HFFc6 (cell line): ENCODE results near the gene GRB10. TPM values are rescaled to one million over a fixed set of nuclear protein-coding genes. Genes with fewer than 3 reads are reported as not detected.

ENCODE experiments used
- DNase-seq: peaks from one replicate; pipeline ENCODE4 v3.0.0-alpha.2; 2018
- H3K27ac Mint-ChIP-seq: 2 replicates; pipeline ENCODE4 v1.8.0; 2020; ENCODE audit warnings: mild to moderate bottlenecking, mixed read lengths
- H3K27me3 Mint-ChIP-seq: 2 replicates; pipeline ENCODE4 v1.8.0; 2021; ENCODE audit warnings: mild to moderate bottlenecking, moderate library complexity, mixed read lengths; ENCODE audit not compliant: insufficient read depth
- H3K36me3 Mint-ChIP-seq: 2 replicates; pipeline ENCODE4 v1.8.0; 2021; ENCODE audit warnings: low read depth, mixed read lengths
- H3K4me1 Mint-ChIP-seq: 2 replicates; pipeline ENCODE4 v1.8.0; 2020; ENCODE audit warnings: low read depth, mixed read lengths
- H3K4me3 Mint-ChIP-seq: 2 replicates; pipeline ENCODE4 v1.8.0; 2020; ENCODE audit warnings: mild to moderate bottlenecking, moderate library complexity, mixed read lengths
- H3K9me3 Mint-ChIP-seq: 2 replicates; pipeline ENCODE4 v1.8.0; 2020; ENCODE audit warnings: mild to moderate bottlenecking, mixed read lengths
- total RNA-seq, 6 experiments: library from RNA; stranded (reverse); fragmentation: NEBNext Ultra II Directional; extraction: Animal tissue kit (Norgen Biotek cat#: 25700); gene quantifications; 2 replicates in 1 of 6; 3 replicates in 5 of 6; pipeline ENCODE4 v1.2.3, GENCODE V29; 2021
- TF ChIP-seq, protein P1 (sequence below): fragments of 200-600 bp; sonication (generic); IDR thresholded peaks from 2 replicates; pipeline ENCODE4 v1.5.0; 2021; ENCODE audit warnings: antibody characterized with exemption, mild to moderate bottlenecking

The GRB10 gene
- total RNA-seq, 6 experiments from 2014 or later = 13.6 to 17.8 (median 14.8) TPM

- Mint-ChIP-seq H3K27ac (no peak overlapping the region), H3K36me3 (no peaks in the 10 kb centered on the region), H3K4me1 (no peaks in the 10 kb centered on the region), H3K27me3 (peaks cover 21% of the 10 kb centered on the region), H3K9me3 (peaks cover 4% of the 10 kb centered on the region; the same call in 1 of the 2 replicates), H3K4me3 (no peak overlapping the region)
- DNase-seq = no peak
- TF ChIP-seq, protein P1, sequence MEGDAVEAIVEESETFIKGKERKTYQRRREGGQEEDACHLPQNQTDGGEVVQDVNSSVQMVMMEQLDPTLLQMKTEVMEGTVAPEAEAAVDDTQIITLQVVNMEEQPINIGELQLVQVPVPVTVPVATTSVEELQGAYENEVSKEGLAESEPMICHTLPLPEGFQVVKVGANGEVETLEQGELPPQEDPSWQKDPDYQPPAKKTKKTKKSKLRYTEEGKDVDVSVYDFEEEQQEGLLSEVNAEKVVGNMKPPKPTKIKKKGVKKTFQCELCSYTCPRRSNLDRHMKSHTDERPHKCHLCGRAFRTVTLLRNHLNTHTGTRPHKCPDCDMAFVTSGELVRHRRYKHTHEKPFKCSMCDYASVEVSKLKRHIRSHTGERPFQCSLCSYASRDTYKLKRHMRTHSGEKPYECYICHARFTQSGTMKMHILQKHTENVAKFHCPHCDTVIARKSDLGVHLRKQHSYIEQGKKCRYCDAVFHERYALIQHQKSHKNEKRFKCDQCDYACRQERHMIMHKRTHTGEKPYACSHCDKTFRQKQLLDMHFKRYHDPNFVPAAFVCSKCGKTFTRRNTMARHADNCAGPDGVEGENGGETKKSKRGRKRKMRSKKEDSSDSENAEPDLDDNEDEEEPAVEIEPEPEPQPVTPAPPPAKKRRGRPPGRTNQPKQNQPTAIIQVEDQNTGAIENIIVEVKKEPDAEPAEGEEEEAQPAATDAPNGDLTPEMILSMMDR = no peak
Observed at GRCh38 chr7:50567715-50568261, 214.9 kb downstream of the GRB10 start.

DNA sequence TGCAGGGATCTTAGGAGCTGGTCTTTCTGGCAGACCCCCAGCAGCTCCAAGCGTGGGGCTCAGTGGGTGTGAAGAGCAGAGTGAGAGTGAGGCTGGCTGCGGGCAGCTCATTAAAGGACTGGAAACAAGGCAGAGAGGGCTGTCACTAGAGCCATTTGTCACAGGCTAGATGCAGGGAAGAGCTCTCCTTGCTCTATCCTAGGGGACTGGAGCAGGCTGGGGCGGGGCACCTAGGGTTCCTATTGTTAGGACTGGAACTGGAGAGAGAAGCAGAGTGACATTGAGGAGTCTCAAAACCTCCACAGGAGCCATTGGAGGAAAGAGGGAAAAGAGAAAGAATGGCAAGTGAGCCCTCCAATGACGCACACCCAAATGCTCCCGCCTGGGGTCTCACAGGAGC is 216.7 kb downstream of the GRB10 start:
- Mint-ChIP-seq H3K27ac (no peak overlapping the region), H3K9me3 (peaks cover 4% of the 10 kb centered on the region; the same call in 1 of the 2 replicates), H3K4me1 (no peaks in the 10 kb centered on the region), H3K27me3 (peaks cover 25% of the 10 kb centered on the region), H3K4me3 (no peak overlapping the region), H3K36me3 (no peaks in the 10 kb centered on the region)
- DNase-seq = no peak
- TF ChIP-seq, protein P1 = no peak

DNA sequence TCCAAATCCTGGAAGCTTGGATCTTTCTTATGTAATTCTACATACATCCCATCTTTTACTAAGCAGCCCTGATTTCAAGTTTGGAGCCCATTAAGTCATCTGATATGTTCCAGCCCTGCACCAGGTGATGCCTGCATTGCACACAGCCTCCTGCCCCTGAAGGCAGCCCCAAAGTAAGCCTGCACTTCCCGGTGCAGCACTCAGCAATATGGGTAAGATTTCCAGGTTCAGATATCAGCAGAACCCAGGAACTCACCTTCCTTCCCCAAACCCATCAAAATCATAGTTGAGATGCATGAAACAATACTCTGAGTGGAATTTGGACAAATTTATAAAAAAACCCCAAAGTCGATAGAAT is 217.2 kb downstream of the GRB10 start:
- no peak for DNase-seq
- Mint-ChIP-seq H3K4me3 (no peak overlapping the region), H3K4me1 (no peaks in the 10 kb centered on the region), H3K27ac (no peak overlapping the region), H3K27me3 (peaks cover 29% of the 10 kb centered on the region), H3K36me3 (no peaks in the 10 kb centered on the region), H3K9me3 (peaks cover 2% of the 10 kb centered on the region; the same call in 1 of the 2 replicates)
- TF ChIP-seq, protein P1 = no peak

DNA sequence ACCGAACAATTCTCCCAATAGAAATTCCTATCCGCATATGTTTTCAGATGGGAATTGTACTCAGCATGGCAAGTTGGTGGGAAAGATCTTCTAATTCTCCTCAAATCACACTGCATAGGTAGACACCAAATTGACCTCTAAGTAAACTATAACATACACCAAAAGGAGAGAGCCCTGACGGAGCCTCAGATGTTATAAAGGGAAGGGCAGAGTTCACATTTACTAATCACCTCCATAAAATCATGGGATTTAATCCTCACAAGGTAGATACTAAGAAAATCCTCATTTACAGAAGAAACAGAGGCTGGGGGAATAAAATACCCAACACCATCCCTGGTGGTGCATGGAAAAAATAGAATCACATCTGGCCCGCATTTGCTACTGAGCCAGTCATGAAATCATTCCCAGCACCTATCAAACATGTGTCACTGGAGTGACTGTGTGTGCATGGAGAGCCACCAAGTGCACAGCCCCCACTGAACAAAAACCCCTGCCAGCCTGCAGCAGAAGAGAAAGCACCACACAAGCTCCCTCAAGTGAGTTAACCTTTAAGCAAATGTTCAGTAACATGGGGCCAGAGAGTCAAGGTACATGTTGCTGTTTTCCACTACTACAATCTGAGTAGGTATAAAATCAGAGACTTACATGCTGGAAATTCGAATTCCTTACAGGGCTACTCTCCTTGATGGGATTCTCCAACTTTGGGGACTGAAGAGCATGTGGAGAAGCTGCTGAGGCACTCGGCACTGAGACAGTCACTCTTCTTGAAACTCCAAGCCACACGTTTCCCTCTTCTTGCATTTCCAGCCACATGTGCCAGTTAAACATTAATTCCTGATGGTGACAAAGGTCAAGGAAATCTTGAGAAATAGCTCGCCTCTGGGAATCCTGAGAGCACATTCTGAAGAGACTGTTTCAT is 217.8 kb downstream of the GRB10 start, which contains the start of gene DDC:
TSS of gene DDC (minus strand) at position 766 of the 919 bp plus-strand sequence. CDS start 21,320 bp downstream, outside the sequence.
- no peak within 1 kb of the TSS for H3K4me3 Mint-ChIP-seq
- no peaks in the 10 kb centered on the region for H3K4me1 Mint-ChIP-seq
- peaks cover 31% of the 10 kb centered on the region for H3K27me3 Mint-ChIP-seq
- H3K9me3 Mint-ChIP-seq = no peaks in the 10 kb centered on the region
- H3K27ac Mint-ChIP-seq = no peak within 1 kb of the TSS
- DNase-seq = no peak
- no peaks in the 10 kb centered on the region for H3K36me3 Mint-ChIP-seq
- TF ChIP-seq, protein P1 = no peak

DNA sequence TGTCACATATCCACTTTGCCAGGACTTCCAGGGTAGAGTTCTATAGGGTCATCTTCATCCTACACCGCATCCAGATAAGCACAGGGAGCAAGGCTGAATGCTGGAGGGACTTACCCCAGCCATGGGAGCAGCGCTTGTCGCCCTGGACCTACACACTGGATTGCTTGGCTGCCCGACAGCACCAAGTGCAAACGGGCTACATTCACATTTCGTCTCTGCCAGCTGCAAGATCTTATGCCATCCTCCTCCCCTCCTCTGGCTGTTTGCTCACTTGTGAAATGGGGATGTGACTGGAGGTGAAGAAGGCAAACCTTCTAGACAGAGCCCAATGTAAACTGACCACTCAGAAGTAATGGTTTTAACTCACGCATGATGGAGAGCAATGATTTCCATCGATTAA is 218.5 kb downstream of the GRB10 start:
- Mint-ChIP-seq H3K27ac (no peak overlapping the region), H3K4me3 (no peak overlapping the region), H3K36me3 (no peaks in the 10 kb centered on the region), H3K4me1 (no peaks in the 10 kb centered on the region), H3K9me3 (no peaks in the 10 kb centered on the region), H3K27me3 (peaks cover 31% of the 10 kb centered on the region)
- no peak for DNase-seq
- TF ChIP-seq, protein P1 = no peak
